Spleen (tissue), 11 donors: ENCODE data around the gene NAPSA. TPM values are rescaled to one million over a fixed set of nuclear protein-coding genes. Genes with fewer than 3 reads are reported as not detected.
"Not testable (repeated sequence)": the region's sequence is repeated elsewhere in the genome, so short reads cannot be mapped to it uniquely, and the experiment has no call there.

Source experiments
- DNase-seq: peaks from one replicate; pipeline ENCODE4 v3.0.0-alpha.2; 2020
- H3K27ac ChIP-seq, 8 donors: fragments of 200-600 bp; sonication (generic) in 7 of 8; 1 replicate in 4 of 8; 2 replicates in 4 of 8; pipeline versions ENCODE4 v1.5.0 to v1.8.0; 2016 to 2021; ENCODE audit warnings: inconsistent platforms in 4 of 8, mild to moderate bottlenecking in 4 of 8, moderate library complexity in 1 of 8
- H3K27me3 ChIP-seq, 7 donors: fragments of 200-600 bp; sonication (generic) in 6 of 7; replicated peaks in 1 of 7; 1 replicate in 4 of 7; 2 replicates in 3 of 7; pipeline versions ENCODE4 v1.5.0 to v1.8.0; 2016 to 2021; ENCODE audit warnings: inconsistent platforms in 3 of 7, mild to moderate bottlenecking in 1 of 7
- H3K36me3 ChIP-seq, 6 donors: fragments of 200-600 bp; sonication (generic) in 5 of 6; 1 replicate in 4 of 6; 2 replicates in 2 of 6; pipeline versions ENCODE4 v1.5.0 to v1.8.0; 2016 to 2021; ENCODE audit warnings: inconsistent platforms in 2 of 6
- H3K4me1 ChIP-seq, 6 donors: fragments of 200-600 bp; sonication (generic) in 5 of 6; 1 replicate in 3 of 6; 2 replicates in 3 of 6; pipeline versions ENCODE4 v1.5.0 to v1.8.0; 2016 to 2021; ENCODE audit warnings: inconsistent platforms in 3 of 6
- H3K4me3 ChIP-seq, 8 donors: fragments of 200-600 bp; sonication (generic) in 7 of 8; 1 replicate in 4 of 8; 2 replicates in 4 of 8; pipeline versions ENCODE4 v1.5.0 to v1.8.0; 2016 to 2021; ENCODE audit warnings: inconsistent platforms in 4 of 8, mild to moderate bottlenecking in 4 of 8, moderate library complexity in 2 of 8
- H3K9me3 ChIP-seq, 8 donors: fragments of 200-600 bp; sonication (generic) in 7 of 8; 1 replicate in 4 of 8; 2 replicates in 4 of 8; pipeline versions ENCODE4 v1.5.0 to v1.8.0; 2016 to 2021; ENCODE audit warnings: inconsistent platforms in 4 of 8
- POLR2A ChIP-seq, 3 donors: fragments of 450-650 bp; IDR thresholded peaks; one replicate each; pipeline ENCODE4 v1.5.1; 2017; ENCODE audit warnings: antibody characterized with exemption in 3 of 3, mild to moderate bottlenecking in 1 of 3
- POLR2AphosphoS5 ChIP-seq, 3 donors: sonication (generic); formaldehyde crosslinking; IDR thresholded peaks; one replicate each; pipeline ENCODE4 v1.5.1; 2017; ENCODE audit warnings: antibody characterized with exemption in 3 of 3
- WGBS, 5 donors: extraction: QIAGEN DNeasy Blood & Tissue Kit in 3 of 5; methylation state at CpG; one replicate each; pipeline versions ENCODE4 v1.1.5 to v1.1.7; 2013 to 2018; 5-methylcytosine and 5-hydroxymethylcytosine counted together
- intact Hi-C: fragments of 100-400 bp; cut with DNase I; formaldehyde crosslinking; loops from one replicate; pipeline ENCODE4 v1.15.0; 2023; ENCODE audit warnings: low total_unique reads
- polyA plus RNA-seq, 3 donors: library from polyadenylated mRNA; stranded (reverse); fragments of 200-250 nt; gene quantifications; one replicate each; pipeline ENCODE4 v1.2.1, GENCODE V29; 2013
- total RNA-seq, 7 donors: library from RNA; depleted of rRNA in 3 of 7; stranded (reverse); fragments of >200 nt in 3 of 7; fragmentation: NEBNext Ultra II Directional in 4 of 7; extraction: Animal tissue kit (Norgen Biotek cat#: 25700) in 4 of 7; gene quantifications; one replicate each; pipeline versions ENCODE4 v1.1.0 to v1.2.1, GENCODE V29; 2016 to 2021
- TF ChIP-seq, protein P1 (sequence below), 11 experiments: fragments of 200-600 bp in 7 of 11; fragments of 450-650 bp in 4 of 11; sonication (generic) in 4 of 11; IDR thresholded peaks in 8 of 11; conservative IDR thresholded peaks in 3 of 11; 1 replicate in 7 of 11; 2 replicates in 4 of 11; pipeline versions ENCODE4 v1.4.0 to v1.8.0; 2016 to 2021; ENCODE audit warnings: antibody characterized with exemption in 11 of 11, inconsistent platforms in 4 of 11, mild to moderate bottlenecking in 1 of 11
- donor health status: healthy with polysubstance abuse.
- donor health status: DM: no; HTN: no; CAD: no; lungs with moderate emphysema.
- donor health status: DM: no; HTN: no; CAD: no.
- donor health status: Bipolar disorder and iron deficiency.
- donor health status: healthy.
- donor health status: DM: no; HTN: no; CAD: no.
- donor health status: DM: yes; HTN: yes; CAD: no.

The NAPSA gene
- total and polyA plus RNA-seq, 10 donors = 1.5 to 6.4 (median 2.7) TPM

DNA sequence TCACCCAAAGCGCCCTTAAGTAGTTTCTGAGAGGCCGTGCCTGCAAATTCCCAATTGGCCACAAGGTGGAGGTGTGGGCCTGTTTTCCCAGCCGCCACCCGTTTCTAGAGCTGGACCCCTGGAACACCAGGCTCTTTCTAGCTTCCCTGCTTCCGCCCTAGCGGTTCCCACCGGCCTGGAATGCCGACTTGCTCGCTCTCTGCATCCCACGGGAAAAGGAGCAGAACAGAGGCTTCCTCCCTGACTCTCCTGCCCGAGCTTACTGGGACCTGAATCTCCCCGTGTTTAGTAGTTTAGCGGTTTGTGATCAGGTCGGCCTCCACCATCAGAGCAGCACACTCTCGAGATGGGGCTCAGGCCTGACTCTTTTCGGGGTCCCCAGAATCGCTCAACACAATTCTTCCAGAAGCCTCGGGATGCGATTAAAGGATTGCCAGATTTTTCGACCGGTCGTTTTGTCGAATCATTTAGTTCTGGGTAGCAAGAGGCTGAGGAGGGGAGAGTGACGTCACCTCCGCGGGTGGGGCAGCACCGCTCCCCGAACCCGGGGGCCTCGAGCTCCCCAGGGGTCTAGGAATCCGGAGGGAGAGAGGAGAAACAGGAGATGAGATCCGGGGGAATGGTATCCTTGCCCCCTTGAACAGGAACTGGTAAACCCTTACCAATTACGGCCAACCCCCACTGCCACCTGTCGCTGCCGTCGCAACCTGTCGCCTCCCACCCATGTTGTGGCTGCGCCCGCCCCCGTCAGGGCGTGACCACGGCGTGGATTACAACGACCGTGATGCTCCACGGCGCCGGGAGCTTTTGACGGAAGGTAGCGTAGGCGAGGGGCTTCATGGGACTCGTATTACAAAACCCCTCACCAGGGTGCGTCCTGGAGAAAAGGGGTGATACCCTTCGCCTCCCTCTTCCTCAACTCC is 8.0 kb downstream of the NAPSA start:
- intact Hi-C loops = loop anchor here (5.0 kb wide), 1 partner anchor 425 kb away; no protein-coding TSS in a partner anchor
- 8 to 15% (median 9%) methylated on average over 53 to 54 of the region's 54 CpGs for WGBS, 5 donors
- no peaks in the 10 kb centered on the region for H3K27me3 ChIP-seq
- peak overlapping the region; percentile 86 to 97 (median 94) for H3K27ac ChIP-seq
- H3K4me1 ChIP-seq = peaks cover 0 to 41% (median 12%) of the 10 kb centered on the region in 6 donors
- peak overlapping the region; percentile 42 to 72 (median 48) for H3K4me3 ChIP-seq
- H3K36me3 ChIP-seq = no peaks in the 10 kb centered on the region
- peak; percentile 96 for DNase-seq
- H3K9me3 ChIP-seq = no peaks in the 10 kb centered on the region
- TF ChIP-seq POLR2AphosphoS5 (IDR thresholded peaks at IDR 0.05) = peak; percentile 87 to 90 (median 87)
- TF ChIP-seq, protein P1, sequence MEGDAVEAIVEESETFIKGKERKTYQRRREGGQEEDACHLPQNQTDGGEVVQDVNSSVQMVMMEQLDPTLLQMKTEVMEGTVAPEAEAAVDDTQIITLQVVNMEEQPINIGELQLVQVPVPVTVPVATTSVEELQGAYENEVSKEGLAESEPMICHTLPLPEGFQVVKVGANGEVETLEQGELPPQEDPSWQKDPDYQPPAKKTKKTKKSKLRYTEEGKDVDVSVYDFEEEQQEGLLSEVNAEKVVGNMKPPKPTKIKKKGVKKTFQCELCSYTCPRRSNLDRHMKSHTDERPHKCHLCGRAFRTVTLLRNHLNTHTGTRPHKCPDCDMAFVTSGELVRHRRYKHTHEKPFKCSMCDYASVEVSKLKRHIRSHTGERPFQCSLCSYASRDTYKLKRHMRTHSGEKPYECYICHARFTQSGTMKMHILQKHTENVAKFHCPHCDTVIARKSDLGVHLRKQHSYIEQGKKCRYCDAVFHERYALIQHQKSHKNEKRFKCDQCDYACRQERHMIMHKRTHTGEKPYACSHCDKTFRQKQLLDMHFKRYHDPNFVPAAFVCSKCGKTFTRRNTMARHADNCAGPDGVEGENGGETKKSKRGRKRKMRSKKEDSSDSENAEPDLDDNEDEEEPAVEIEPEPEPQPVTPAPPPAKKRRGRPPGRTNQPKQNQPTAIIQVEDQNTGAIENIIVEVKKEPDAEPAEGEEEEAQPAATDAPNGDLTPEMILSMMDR (IDR thresholded peaks at IDR 0.05 in 8 of 11, conservative IDR thresholded peaks at IDR 0.05 in 3 of 11) = peak; percentile 86 to 95 (median 93)
- TF ChIP-seq POLR2A (IDR thresholded peaks at IDR 0.05) = peak in 2 of 3 donors; percentile 4 to 25

DNA sequence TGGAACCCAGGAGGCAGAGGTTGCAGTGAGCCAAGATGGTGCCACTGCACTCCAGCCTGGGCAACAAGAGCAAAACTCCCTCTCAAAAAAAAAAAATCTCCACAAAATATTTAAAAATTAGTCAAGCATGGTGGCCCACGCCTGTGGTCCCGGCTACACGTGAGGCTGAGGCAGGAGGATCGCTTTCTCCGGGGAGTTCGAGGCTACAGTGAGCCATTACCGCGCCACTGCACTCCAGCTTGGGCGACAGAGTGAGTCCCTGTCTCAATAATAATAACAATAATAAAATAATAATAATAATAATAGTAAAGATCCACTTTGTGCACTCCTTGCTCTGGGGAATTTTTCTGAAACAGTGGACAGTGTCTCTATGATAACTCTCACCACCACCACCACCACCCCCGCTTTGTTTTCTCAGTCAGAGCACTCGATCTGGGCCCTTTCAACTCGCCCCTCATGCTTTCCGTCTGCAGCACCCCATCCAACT is 8.7 kb downstream of the NAPSA start:
- peak overlapping the region in 5 of 8 donors; percentile 43 to 72 (median 48) for H3K4me3 ChIP-seq
- WGBS, 5 donors = 32 to 35% (median 33%) methylated on average over 13 of the region's 13 CpGs
- peaks cover 0 to 38% (median 12%) of the 10 kb centered on the region in 6 donors for H3K4me1 ChIP-seq
- TF ChIP-seq POLR2AphosphoS5 (IDR thresholded peaks at IDR 0.05) (no peak), POLR2A (IDR thresholded peaks at IDR 0.05) (no peak)
- TF ChIP-seq, protein P1 (IDR thresholded peaks at IDR 0.05 in 8 of 11, conservative IDR thresholded peaks at IDR 0.05 in 3 of 11) = no peak
- peak overlapping the region in 7 of 8 donors; percentile 90 to 97 (median 94) for H3K27ac ChIP-seq
- H3K36me3 ChIP-seq = no peaks in the 10 kb centered on the region
- no peaks in the 10 kb centered on the region for H3K9me3 ChIP-seq
- H3K27me3 ChIP-seq = no peaks in the 10 kb centered on the region
- intact Hi-C loops = loop anchor here (5.0 kb wide), 1 partner anchor 426 kb away; no protein-coding TSS in a partner anchor
- no peak for DNase-seq

DNA sequence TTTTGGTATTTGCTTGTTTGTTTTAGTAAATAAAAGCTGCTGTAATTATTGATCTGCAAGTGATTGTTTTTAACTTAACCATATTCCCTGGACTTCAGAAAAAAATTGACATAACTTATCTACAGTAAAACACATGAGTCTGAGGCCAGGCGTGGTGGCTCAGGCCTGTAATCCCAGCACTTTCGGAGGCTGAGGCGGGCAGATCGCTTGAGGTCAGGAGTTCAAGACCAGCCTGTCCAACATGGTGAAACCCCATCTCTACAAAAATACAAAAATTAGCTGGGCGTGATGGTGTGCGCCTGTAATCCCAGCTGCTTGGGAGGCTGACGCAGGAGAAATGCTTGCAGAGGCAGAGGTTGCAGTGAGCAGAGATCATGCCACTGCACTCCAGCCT is 12.0 kb downstream of the NAPSA start:
- DNase-seq, H3K27me3 ChIP-seq, H3K4me3 ChIP-seq, intact Hi-C loops, H3K9me3 ChIP-seq, H3K36me3 ChIP-seq, H3K27ac ChIP-seq: not testable (repeated sequence)
- peaks cover 0 to 47% (median 21%) of the 10 kb centered on the region in 6 donors for H3K4me1 ChIP-seq
- WGBS, 5 donors = 83 to 93% (median 90%) methylated on average over 7 of the region's 7 CpGs

DNA sequence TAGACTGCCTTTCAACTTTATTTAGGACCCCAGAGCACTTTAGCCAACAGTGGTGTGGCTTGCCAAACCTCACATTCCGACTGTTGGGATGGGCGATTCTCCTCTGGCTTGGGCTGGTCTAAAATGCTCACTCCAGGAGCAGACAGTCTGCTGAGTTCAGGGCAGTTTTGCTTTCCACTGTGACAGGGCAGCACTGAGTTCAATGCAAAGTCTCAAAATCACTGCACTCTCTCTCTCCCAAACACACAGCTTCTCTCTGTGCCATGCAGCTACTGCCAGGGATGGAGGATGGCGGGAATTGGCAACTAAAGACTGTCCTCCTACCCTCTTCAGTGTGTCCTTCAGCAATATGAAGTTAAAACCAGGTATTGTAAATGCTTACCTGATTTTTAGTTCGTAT is 13.2 kb downstream of the NAPSA start:
- intact Hi-C loops = no loop called here
- Histone ChIP-seq H3K27ac (no peak overlapping the region), H3K36me3 (no peaks in the 10 kb centered on the region), H3K4me3 (no peak overlapping the region), H3K4me1 (peaks cover 3 to 47% (median 20%) of the 10 kb centered on the region in 6 donors), H3K9me3 (no peaks in the 10 kb centered on the region), H3K27me3 (no peaks in the 10 kb centered on the region)
- 58 to 86% (median 73%) methylated on average over 4 of the region's 4 CpGs for WGBS, 5 donors
- DNase-seq = no peak
- TF ChIP-seq, protein P1 (IDR thresholded peaks at IDR 0.05 in 8 of 11, conservative IDR thresholded peaks at IDR 0.05 in 3 of 11) = no peak
- no peak for TF ChIP-seq POLR2A (IDR thresholded peaks at IDR 0.05)
- TF ChIP-seq POLR2AphosphoS5 (IDR thresholded peaks at IDR 0.05) = no peak
